ENCODE measurements around the gene TMEM51.

TMEM51 gene

DNA sequence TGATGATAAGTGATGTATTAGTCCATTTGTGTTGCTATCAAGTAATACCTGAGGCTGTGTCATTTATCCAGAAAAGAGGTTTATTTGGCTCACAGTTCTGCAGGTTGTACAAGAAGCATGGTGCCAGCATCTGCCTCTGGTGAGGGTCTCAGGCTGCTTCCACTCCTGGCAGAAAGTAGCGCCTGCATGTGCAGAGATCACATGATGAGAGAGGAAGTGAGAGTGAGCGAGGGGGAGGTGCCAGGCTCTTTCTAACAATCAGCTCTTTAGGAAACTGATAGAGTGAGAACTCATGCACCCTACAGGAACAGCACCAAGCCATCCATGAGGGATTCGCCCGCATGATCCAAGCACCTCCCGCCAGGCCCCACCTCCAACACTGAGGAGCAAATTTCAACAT is 91.3 kb downstream of the TMEM51 start:
- DNase-seq (ENCODE audit: extremely low read depth, insufficient read length): no peak
- 0 out of 2 replicates have a peak, but pooled peaks cover 2% of the 10 kb centered on the region for H3K27me3 ChIP-seq (replicated peaks; ENCODE audit: control insufficient read depth, insufficient read depth, low read length)
- H3K4me3 ChIP-seq (replicated peaks; ENCODE audit: low read depth, low read length): no peak overlapping the region
- TF ChIP-seq, protein P1, sequence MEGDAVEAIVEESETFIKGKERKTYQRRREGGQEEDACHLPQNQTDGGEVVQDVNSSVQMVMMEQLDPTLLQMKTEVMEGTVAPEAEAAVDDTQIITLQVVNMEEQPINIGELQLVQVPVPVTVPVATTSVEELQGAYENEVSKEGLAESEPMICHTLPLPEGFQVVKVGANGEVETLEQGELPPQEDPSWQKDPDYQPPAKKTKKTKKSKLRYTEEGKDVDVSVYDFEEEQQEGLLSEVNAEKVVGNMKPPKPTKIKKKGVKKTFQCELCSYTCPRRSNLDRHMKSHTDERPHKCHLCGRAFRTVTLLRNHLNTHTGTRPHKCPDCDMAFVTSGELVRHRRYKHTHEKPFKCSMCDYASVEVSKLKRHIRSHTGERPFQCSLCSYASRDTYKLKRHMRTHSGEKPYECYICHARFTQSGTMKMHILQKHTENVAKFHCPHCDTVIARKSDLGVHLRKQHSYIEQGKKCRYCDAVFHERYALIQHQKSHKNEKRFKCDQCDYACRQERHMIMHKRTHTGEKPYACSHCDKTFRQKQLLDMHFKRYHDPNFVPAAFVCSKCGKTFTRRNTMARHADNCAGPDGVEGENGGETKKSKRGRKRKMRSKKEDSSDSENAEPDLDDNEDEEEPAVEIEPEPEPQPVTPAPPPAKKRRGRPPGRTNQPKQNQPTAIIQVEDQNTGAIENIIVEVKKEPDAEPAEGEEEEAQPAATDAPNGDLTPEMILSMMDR (IDR thresholded peaks at IDR 0.05; ENCODE audit: insufficient read depth, low read length, poor library complexity, severe bottlenecking): no peak
- no peaks in the 10 kb centered on the region for H3K36me3 ChIP-seq (ENCODE audit: control insufficient read depth, insufficient read depth, low read length)

DNA sequence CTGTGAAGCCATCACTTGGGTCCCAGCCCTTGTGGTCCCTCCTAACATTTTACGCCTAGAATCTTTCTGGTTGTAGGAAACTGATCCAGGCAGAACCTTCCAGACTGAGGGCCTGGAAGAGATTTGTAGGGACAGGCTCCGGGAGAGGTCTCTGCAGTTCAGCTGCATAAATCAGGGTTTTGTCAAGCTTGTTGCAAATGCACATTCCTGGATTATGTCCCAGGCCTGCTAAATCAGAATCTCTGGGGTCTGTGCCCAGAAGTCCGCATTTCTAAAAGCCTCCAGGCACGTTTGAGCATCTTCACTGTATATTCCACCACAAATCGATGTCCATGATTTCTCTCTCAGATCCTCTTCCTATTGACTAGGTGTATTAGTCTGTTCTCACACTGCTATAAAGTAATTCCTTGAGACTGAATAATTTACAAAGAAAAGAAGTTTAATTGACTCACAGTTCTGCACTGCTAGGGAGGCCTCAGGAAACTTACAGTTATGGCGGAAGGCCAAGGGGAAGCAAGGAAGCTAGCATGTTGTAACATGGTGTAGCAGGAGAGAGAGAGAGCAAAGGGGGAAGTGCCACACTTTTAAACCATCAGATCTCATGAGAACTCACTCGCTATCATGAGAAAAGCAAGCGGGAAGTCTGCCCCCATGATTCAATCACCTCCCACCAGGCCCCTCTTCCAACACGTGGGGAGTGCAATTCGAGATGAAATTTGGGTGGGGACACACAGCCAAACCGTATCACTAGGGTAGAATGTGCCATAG is 92.2 kb downstream of the TMEM51 start:
- TF ChIP-seq, protein P1 (IDR thresholded peaks at IDR 0.05; ENCODE audit: insufficient read depth, low read length, poor library complexity, severe bottlenecking): no peak
- 0 out of 2 replicates have a peak, but pooled peaks cover 2% of the 10 kb centered on the region for H3K27me3 ChIP-seq (replicated peaks; ENCODE audit: control insufficient read depth, insufficient read depth, low read length)
- DNase-seq (ENCODE audit: extremely low read depth, insufficient read length): no peak
- no peaks in the 10 kb centered on the region for H3K36me3 ChIP-seq (ENCODE audit: control insufficient read depth, insufficient read depth, low read length)
- no peak overlapping the region for H3K4me3 ChIP-seq (replicated peaks; ENCODE audit: low read depth, low read length)

DNA sequence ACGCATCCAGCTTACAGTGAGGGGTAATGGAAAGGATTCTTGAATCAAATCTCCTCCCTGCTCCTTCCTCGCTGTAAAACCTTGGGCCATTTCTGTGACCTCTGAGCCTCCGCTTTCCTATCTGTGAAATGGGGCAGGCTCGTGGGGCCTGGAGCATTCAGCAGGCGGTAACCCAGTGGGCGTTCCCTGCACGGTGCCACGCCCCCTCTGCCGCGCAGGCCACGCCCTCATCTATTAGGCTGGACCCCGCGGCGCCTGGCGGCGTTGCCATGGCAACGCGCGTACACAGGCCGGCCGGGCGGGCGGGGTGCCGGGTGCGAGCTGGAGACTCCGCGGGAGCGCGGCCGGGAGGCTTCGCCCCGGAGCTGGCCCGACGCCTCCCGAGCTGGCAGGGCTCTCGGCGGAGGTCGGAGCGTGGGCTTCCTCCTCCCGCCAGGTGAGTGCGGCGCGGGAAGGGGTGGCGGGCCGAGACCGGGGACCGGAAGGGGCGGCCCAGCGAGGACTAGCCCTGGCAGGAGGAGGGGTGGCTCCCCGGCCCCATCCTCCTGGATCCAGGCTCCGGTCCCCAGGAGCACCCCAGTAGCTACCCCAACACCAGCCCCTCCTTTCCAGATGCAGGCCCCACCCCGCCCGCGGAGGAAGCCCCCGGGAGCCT is 93.5 kb downstream of the TMEM51 start, which contains the start of gene FHAD1:
Gene FHAD1, plus strand, starts transcription at position 264 of the 655 bp plus-strand sequence. CDS start 4,562 bp downstream, outside the sequence.
- DNase-seq (ENCODE audit: extremely low read depth, insufficient read length): peak; percentile 86
- Histone ChIP-seq H3K36me3 (ENCODE audit: control insufficient read depth, insufficient read depth, low read length) (no peaks in the 10 kb centered on the region), H3K27me3 (replicated peaks; ENCODE audit: control insufficient read depth, insufficient read depth, low read length) (0 out of 2 replicates have a peak, but pooled peaks cover 2% of the 10 kb centered on the region), H3K4me3 (replicated peaks; ENCODE audit: low read depth, low read length) (peak within 1 kb of the TSS; percentile 33)
- TF ChIP-seq, protein P1 (IDR thresholded peaks at IDR 0.05; ENCODE audit: insufficient read depth, low read length, poor library complexity, severe bottlenecking): no peak

GRCh38 chr1:15248216-15248615 is 94.7 kb downstream of the TMEM51 start:
- Histone ChIP-seq H3K4me3 (replicated peaks; ENCODE audit: low read depth, low read length) (no peak overlapping the region), H3K36me3 (ENCODE audit: control insufficient read depth, insufficient read depth, low read length) (no peaks in the 10 kb centered on the region), H3K27me3 (replicated peaks; ENCODE audit: control insufficient read depth, insufficient read depth, low read length) (0 out of 2 replicates have a peak, but pooled peaks cover 2% of the 10 kb centered on the region)
- TF ChIP-seq, protein P1 (IDR thresholded peaks at IDR 0.05; ENCODE audit: insufficient read depth, low read length, poor library complexity, severe bottlenecking): no peak
- no peak for DNase-seq (ENCODE audit: extremely low read depth, insufficient read length)

GRCh38 chr1:15249081-15249480 is 95.5 kb downstream of the TMEM51 start:
- DNase-seq (ENCODE audit: extremely low read depth, insufficient read length): no peak
- TF ChIP-seq, protein P1 (IDR thresholded peaks at IDR 0.05; ENCODE audit: insufficient read depth, low read length, poor library complexity, severe bottlenecking): no peak
- no peak overlapping the region for H3K4me3 ChIP-seq (replicated peaks; ENCODE audit: low read depth, low read length)
- 0 out of 2 replicates have a peak, but pooled peaks cover 2% of the 10 kb centered on the region for H3K27me3 ChIP-seq (replicated peaks; ENCODE audit: control insufficient read depth, insufficient read depth, low read length)
- H3K36me3 ChIP-seq (ENCODE audit: control insufficient read depth, insufficient read depth, low read length): no peaks in the 10 kb centered on the region

Measured in GM06990 (cell line).